NAMALWA (cell line): ENCODE measurements around the gene PPIA.
"Not testable (repeated sequence)": the region's sequence is repeated elsewhere in the genome, so short reads cannot be mapped to it uniquely, and the experiment has no call there.

ENCODE experiments used
- DNase-seq: peaks from one replicate; pipeline ENCODE4 v3.0.0-alpha.2; 2015; ENCODE audit warnings: low spot score

The PPIA gene

GRCh38 chr7:44764081-44764480, 32.4 kb upstream of the PPIA start:
- DNase-seq = no peak

GRCh38 chr7:44764665-44765578, 31.6 kb upstream of the PPIA start:
- DNase-seq = no peak

- no peak for DNase-seq
Observed at GRCh38 chr7:44765579-44766415, 30.7 kb upstream of the PPIA start.

GRCh38 chr7:44766416-44766801, 30.1 kb upstream of the PPIA start:
- no peak for DNase-seq

- DNase-seq = peak; percentile 40
Observed at GRCh38 chr7:44767134-44767911, 29.2 kb upstream of the PPIA start.

- DNase-seq = peak; percentile 93
Observed at GRCh38 chr7:44767912-44768627, 28.4 kb upstream of the PPIA start.

- DNase-seq = no peak
Observed at GRCh38 chr7:44768628-44769371, 27.7 kb upstream of the PPIA start.

- no peak for DNase-seq
Observed at GRCh38 chr7:44769376-44769775, 27.1 kb upstream of the PPIA start.

GRCh38 chr7:44769776-44770294, 26.6 kb upstream of the PPIA start:
- peak; percentile 40 for DNase-seq

- DNase-seq = no peak
Observed at GRCh38 chr7:44771358-44771757, 25.1 kb upstream of the PPIA start.

GRCh38 chr7:44772440-44772839, 24.0 kb upstream of the PPIA start:
- DNase-seq = no peak

- peak; percentile 45 for DNase-seq
Observed at GRCh38 chr7:44772867-44773266, 23.6 kb upstream of the PPIA start.

GRCh38 chr7:44774486-44774885, 22.0 kb upstream of the PPIA start:
- DNase-seq = not testable (repeated sequence)

GRCh38 chr7:44775383-44776107, 20.9 kb upstream of the PPIA start:
- DNase-seq = no peak

- DNase-seq = no peak
Observed at GRCh38 chr7:44776211-44776610, 20.3 kb upstream of the PPIA start.

GRCh38 chr7:44782460-44782859, 14.0 kb upstream of the PPIA start:
- DNase-seq = no peak

GRCh38 chr7:44783407-44783806, 13.1 kb upstream of the PPIA start:
- no peak for DNase-seq

GRCh38 chr7:44784364-44784763, 12.1 kb upstream of the PPIA start:
- DNase-seq = no peak

- not testable (repeated sequence) for DNase-seq
Observed at GRCh38 chr7:44785218-44785617, 11.3 kb upstream of the PPIA start.

- peak; percentile 74 for DNase-seq
Observed at GRCh38 chr7:44787041-44787440, 9.4 kb upstream of the PPIA start.
